Motor neuron (in vitro differentiated cells): Measurements from ENCODE around the gene NPY2R. TPM values are rescaled to one million over a fixed set of nuclear protein-coding genes. Genes with fewer than 3 reads are reported as not detected.
A peak's percentile ranks its signal among the peaks of the same experiment; 100 is the strongest.

Experiments
- ATAC-seq, 8 experiments: fragments of 200-7000 bp; cut with Tn5 transposase; replicated peaks in 6 of 8; 2 replicates each; pipeline ENCODE4 v1.8.0; 2021; ENCODE audit warnings: mild to moderate bottlenecking in 8 of 8, moderate library complexity in 8 of 8
- H3K27ac ChIP-seq, 2 donors: fragments of 250-450 bp; sonication (Bioruptor Pico); 2 replicates each; pipeline ENCODE4 v1.9.0; 2021; ENCODE audit warnings: antibody characterized with exemption in 2 of 2, mild to moderate bottlenecking in 2 of 2, moderate library complexity in 1 of 2
- H3K4me1 ChIP-seq, 2 donors: fragments of 250-450 bp; sonication (Bioruptor Pico); replicated peaks in 1 of 2; 2 replicates each; pipeline ENCODE4 v1.6.1; 2021; ENCODE audit warnings: antibody characterized with exemption in 2 of 2, mild to moderate bottlenecking in 2 of 2, moderate library complexity in 1 of 2
- H3K4me3 ChIP-seq, 5 donors: fragments of 250-450 bp; sonication (Bioruptor Pico); 2 replicates each; pipeline ENCODE4 v1.9.0; 2021; ENCODE audit warnings: antibody characterized with exemption in 5 of 5, mild to moderate bottlenecking in 5 of 5, moderate library complexity in 4 of 5
- WGBS, 10 experiments: fragments of 450-650 bp; shearing (Covaris generic); methylation state at CpG; one replicate each; pipeline ENCODE4 v1.0.0; 2022; 5-methylcytosine and 5-hydroxymethylcytosine counted together
- in situ Hi-C, 9 experiments: fragments of 400-800 bp; cut with MboI; loops; one replicate each; pipeline ENCODE4 v1.15.0; 2021; ENCODE audit warnings: low sequenced_read_pairs in 9 of 9, low pct_unique_long_range_greater_than_20kb in 2 of 9; ENCODE audit not compliant: unreplicated experiment in 9 of 9
- total RNA-seq, 8 experiments: library from RNA; unstranded; fragments of 300-600 nt; gene quantifications; 2 replicates each; pipeline versions ENCODE4 v1.2.3 to v1.2.4, GENCODE V29; 2022

The NPY2R gene
- total RNA-seq, 8 experiments from 2014 or later = 0.05 to 0.76 (median 0.10) TPM

DNA sequence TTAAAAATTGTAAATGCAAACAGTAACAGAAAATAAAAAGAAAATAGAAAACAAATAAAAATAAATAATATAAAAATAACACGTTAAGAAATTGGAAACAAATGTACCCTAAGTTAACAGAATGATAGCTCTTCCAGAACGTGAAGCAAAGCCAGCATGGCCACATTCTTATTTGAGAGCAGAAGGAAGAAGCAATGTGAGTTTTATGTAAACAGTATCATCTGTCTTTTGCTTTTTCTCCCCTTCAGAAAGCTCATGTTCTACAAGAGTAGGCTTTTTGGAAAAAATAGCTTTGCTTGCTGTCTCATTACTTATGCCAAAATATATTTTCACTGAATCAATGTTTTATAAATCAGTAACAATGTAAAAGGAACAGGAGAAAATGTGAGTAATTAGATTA is 18.7 kb downstream of the NPY2R start:
- 0 to 56% (median 36%) methylated on average over 2 of the region's 2 CpGs for WGBS, 10 experiments
- ATAC-seq = no peak
- no peak overlapping the region for H3K4me3 ChIP-seq
- H3K4me1 ChIP-seq = no peaks in the 10 kb centered on the region
- H3K27ac ChIP-seq = no peak overlapping the region
- in situ Hi-C loops = no loop called here

DNA sequence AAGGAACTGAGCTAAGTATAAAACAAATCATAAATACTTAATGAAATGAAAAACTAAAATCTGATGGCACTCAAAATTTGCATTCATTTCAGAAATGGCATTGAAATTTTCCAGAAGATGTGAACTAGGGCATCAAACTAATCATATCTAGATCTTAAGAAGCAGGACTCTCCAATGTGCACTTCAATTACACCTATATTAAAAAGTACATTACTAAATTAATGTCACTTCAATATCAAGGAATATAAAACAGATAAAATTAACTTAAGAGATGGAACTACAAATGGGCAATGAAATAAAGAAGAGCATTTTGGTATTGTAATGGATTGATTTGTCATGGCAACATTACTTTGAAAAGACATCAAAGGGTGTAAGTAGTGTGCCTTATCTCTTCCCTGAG is 20.3 kb downstream of the NPY2R start:
- in situ Hi-C loops = no loop called here
- no peak for ATAC-seq
- H3K4me3 ChIP-seq = no peak overlapping the region

DNA sequence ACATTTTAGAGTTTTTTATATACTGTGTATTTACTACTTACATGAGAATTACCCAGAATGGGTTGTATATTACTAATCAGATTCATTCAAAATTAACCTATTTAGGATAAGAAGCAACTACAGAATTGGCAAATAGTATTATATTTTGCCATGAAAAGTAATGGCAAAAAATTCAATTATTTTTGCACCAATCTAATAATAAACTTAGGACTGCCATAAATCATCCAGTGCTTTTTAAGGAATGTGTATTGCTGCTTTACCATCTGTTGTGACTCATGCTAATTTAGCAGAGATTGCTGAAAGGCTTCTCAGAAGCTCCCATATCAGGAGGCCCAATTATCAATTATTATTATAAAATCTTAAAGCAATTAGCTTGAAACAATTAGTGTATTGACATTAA is 24.0 kb downstream of the NPY2R start:
- H3K27ac ChIP-seq = no peak overlapping the region
- no peak for ATAC-seq
- in situ Hi-C loops = no loop called here
- no peak overlapping the region for H3K4me3 ChIP-seq
- no peaks in the 10 kb centered on the region for H3K4me1 ChIP-seq

More for the DNA sequence above, 20.3 kb downstream of the NPY2R start:
- Histone ChIP-seq H3K4me1 (no peaks in the 10 kb centered on the region), H3K27ac (no peak overlapping the region)

DNA sequence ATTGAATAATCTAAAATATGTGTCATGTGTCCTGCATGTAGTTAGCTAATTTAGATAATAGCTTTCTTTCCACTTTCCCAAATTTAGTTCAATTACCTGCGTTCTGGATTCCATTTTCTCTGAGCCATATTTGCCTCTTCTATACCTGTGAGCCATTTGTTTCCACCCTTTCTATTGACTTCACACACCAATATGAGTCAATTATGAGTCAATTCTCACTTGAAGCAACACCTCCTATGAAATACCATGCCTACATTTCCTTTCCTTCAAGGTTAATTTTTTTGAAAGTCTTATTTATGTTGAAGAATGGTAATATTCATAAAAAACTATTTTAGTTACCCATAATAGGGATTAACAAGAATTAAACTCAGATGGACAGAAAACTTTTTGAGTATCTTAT is 25.8 kb downstream of the NPY2R start:
- Histone ChIP-seq H3K27ac (no peak overlapping the region), H3K4me3 (no peak overlapping the region), H3K4me1 (no peaks in the 10 kb centered on the region)
- 0 to 93% (median 85%) methylated on average over 1 of the region's 1 CpG; no CpG with 5 or more reads in 2 of the 10 experiments for WGBS, 10 experiments
- in situ Hi-C loops = no loop called here
- ATAC-seq = no peak

DNA sequence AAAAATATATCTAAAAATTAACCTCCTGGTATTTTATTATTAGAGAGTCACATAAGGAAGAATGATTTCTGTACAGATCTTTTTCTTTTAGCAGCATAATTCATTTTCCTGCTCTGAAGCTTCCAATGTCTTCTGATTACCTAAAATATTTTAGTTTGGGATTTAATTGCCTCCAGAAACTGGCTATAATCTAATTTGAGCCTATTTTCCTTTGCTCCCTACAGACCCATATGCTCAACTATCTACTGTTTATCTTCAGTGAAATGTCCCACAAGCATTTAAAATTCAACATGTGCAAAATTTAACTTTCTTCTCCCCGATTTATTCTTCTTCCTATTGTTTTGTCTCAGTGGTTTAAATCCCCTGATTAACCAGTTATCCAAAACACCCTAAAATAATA is 29.1 kb downstream of the NPY2R start:
- no peak overlapping the region for H3K4me3 ChIP-seq
- H3K27ac ChIP-seq = no peak overlapping the region
- ATAC-seq = no peak
- in situ Hi-C loops = no loop called here
- WGBS, 10 experiments = 0 to 100% (median 71%) methylated on average over 1 of the region's 1 CpG; no CpG with 5 or more reads in 1 of the 10 experiments
- no peaks in the 10 kb centered on the region for H3K4me1 ChIP-seq

DNA sequence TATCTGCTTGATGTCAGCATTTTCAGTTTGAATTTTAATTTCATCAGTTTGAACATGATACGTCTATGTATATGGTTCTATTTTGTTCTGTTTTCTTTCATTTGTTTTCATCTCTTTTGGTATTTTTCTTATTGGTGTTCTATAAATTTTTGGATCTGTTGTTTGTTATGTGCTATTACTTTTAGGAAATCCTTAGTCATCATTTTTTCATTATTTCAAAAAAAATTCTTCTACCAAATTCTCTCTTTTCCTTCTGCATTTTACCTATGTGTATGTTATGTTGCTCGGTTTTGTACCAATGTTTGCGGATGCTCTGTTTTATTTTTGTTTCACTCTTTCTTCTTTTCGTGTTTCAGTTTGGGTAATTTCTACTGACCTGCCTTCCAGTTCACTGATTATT is 32.8 kb downstream of the NPY2R start:
- ATAC-seq = no peak
- peaks cover 0 to 13% of the 10 kb centered on the region in 2 donors for H3K4me1 ChIP-seq
- in situ Hi-C loops = no loop called here
- H3K27ac ChIP-seq = no peak overlapping the region
- WGBS, 10 experiments = 18 to 100% (median 92%) methylated on average over 3 to 4 of the region's 4 CpGs
- H3K4me3 ChIP-seq = no peak overlapping the region

DNA sequence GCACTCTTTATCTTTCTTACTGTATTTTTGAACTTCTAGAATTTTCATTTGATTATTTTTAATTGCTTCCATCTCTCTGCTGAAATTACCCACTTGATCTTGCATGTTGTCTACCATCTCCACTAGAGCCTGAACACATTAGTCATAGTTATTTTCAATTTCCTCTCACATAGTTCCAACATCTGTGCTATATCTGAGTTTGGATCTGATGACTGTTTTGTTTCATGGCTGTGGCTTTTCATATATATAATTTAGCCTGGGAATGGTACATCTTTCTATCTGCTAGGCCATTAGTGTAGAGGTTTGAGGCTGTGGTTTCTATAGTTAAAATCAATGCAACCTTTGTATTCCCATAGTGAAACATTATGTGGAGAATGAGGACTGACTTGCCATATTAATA is 33.2 kb downstream of the NPY2R start:
- no peak for ATAC-seq
- Histone ChIP-seq H3K4me1 (peaks cover 0 to 13% of the 10 kb centered on the region in 2 donors), H3K27ac (no peak overlapping the region), H3K4me3 (no peak overlapping the region)
- in situ Hi-C loops = no loop called here

DNA sequence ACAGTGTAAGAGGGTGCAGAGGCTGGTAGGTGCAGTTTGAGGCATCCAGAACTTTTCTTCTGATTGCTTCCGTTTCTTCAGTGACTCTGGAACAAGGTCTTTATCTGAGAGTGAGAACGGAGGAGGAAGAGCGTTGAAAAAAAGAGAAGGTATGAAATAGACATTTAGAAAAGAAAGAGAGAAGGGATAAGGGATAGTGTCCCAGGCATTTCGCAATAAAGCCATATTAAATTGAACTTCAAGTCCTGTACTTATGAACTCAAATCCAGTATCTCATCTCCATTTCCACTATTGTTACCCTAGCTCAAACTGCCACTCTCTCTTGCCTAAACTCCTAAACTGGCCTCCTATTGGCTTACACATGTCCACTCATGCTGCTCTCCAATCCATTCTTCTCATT is 36.7 kb downstream of the NPY2R start:
- no peak overlapping the region for H3K27ac ChIP-seq
- WGBS, 10 experiments = 22 to 100% (median 85%) methylated on average over 2 to 4 of the region's 4 CpGs
- no peak for ATAC-seq
- no peak overlapping the region for H3K4me3 ChIP-seq
- H3K4me1 ChIP-seq = peaks cover 0 to 15% of the 10 kb centered on the region in 2 donors
- in situ Hi-C loops = no loop called here

DNA sequence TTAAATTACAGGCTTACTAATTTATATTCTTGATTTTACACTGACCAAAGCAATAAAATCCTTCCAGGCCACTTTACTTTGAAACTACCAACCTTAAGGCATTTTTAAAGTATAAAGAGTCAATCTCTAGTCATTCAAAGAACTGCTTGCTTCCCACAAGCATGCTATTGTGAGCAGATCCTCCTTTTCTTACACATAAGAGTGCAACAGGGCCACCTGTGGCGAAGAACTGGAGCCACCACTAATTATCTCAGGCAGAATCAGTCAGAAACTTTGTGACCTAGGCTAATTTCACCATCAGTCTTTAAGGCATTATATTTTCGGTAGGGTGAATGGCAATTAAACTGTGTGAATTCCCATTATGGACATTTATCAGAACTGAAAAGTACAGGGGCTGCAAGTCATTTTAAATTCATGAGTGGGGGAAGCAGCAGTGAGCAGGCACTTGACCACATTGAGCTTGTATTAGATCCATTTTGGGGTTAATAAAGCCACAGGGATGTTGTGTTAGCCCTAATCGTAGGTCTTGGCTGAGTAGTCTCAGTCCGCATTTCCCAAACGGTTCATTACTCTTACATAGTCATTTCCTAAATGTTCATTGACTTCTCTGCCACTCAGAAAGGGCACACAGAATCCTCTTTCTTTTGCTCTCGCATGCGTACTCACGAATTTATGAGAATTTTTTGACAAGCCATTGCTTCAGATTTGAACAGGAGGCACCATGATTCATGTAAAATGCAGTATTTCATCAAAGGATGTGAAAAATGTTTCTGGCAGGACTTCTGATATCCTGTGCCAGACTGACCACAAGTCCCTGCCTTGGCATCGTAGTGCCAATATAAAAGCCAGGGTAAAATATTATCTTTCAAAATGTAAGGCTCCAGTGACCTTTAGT is 39.8 kb downstream of the NPY2R start:
- no peak for ATAC-seq
- 31 to 89% (median 62%) methylated on average over 3 to 9 of the region's 9 CpGs for WGBS, 10 experiments
- Histone ChIP-seq H3K4me3 (no peak overlapping the region), H3K27ac (no peak overlapping the region), H3K4me1 (peaks cover 0 to 15% of the 10 kb centered on the region in 2 donors)
- in situ Hi-C loops = no loop called here

DNA sequence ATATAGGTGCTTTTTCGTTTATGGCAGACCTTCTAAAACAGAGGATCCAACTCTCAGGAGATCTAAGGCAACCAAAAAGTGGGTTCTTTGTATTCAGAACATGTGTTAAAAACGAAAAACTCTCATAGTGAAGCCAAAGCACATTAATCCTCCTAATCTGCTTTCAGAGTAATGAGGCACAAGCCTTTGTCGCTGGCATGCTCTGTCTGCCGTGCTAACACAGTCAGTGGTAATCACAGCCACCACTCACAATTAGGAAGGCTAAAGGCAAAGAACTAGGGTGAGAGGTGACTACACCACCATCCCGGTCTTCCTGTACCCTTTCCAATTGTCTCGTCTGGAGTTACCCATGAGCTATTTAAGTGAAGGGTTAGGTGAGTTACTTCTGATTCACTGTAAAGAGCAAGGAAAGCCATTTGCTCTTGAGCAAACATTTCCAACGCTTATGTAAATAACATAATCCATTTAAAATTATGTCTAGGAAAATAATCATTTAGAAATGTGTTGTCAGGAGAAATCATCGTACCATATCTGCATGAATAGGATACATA is 40.7 kb downstream of the NPY2R start:
- in situ Hi-C loops = no loop called here
- WGBS, 10 experiments = 4 to 84% (median 60%) methylated on average over 1 to 7 of the region's 8 CpGs; no CpG with 5 or more reads in 1 of the 10 experiments
- ATAC-seq = peak in 1 of 8 experiments; percentile 12
- peaks cover 0 to 8% of the 10 kb centered on the region in 2 donors for H3K4me1 ChIP-seq
- H3K4me3 ChIP-seq = no peak overlapping the region
- H3K27ac ChIP-seq = no peak overlapping the region

DNA sequence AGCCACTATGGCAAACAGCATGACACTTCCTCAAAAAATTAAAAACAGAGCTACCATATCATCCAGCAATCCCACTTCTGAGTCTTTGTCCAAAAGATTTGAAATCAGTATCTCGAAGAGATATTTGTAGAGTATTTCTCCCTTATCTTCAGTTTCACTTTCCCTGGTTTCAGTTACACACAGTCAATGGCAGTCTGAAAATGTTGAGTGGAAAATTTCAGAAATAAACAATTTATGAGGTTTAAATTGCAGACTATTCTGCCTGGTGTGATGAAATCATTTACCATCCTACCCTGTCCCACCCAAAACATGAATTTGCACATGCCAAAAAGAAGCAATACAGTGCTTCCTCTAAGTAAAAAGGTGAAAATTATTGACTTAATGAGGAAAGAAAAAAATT is 43.9 kb downstream of the NPY2R start:
- peak in 2 of 8 experiments; percentile 71 to 81 for ATAC-seq
- H3K4me1 ChIP-seq = peaks cover 0 to 3% of the 10 kb centered on the region in 2 donors
- H3K4me3 ChIP-seq = no peak overlapping the region
- H3K27ac ChIP-seq = no peak overlapping the region
- in situ Hi-C loops = no loop called here
- 0 to 100% (median 50%) methylated on average over 1 of the region's 1 CpG; no CpG with 5 or more reads in 2 of the 10 experiments for WGBS, 10 experiments

DNA sequence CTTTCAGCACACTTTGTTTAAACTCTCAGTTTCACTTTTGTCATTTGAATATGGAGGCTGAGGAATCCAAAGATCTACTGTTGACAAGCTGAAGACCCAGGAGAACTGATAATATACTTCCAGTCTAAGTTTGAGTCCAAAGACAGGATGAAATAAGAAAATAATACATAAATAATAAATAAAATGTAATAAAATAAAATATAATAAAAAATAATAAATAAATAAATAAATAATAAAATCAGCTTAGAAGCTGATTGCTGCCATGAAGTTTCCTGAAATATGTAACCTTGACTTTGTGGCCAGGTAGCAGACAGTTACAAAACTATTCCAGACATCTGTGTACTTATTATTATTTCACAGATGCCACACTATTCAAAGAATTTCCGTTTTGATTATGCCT is 55.0 kb downstream of the NPY2R start:
- no peak overlapping the region for H3K27ac ChIP-seq
- 0 to 100% (median 75%) methylated on average over 1 of the region's 1 CpG; no CpG with 5 or more reads in 2 of the 10 experiments for WGBS, 10 experiments
- in situ Hi-C loops = no loop called here
- ATAC-seq = no peak
- no peaks in the 10 kb centered on the region for H3K4me1 ChIP-seq
- no peak overlapping the region for H3K4me3 ChIP-seq

DNA sequence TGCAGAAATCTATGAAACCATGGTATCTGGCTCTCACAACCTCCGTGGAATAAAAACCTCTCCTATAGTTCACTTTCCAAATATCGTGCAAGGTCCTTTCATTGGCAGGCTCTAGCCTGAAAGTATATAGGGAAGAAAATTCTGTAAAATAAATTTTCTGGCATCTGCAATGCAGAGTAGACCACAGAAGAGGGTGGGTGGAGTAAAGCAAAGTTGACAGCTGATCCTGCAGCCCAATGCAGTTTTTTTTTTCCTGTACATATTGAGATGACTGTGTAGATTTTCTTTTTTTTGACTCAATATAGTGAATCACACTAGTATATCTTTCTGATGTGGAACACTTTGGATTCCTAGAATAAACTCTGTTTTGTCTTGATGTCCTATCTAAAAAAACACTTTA is 56.7 kb downstream of the NPY2R start:
- Histone ChIP-seq H3K27ac (no peak overlapping the region), H3K4me3 (no peak overlapping the region), H3K4me1 (no peaks in the 10 kb centered on the region)
- 9 to 100% (median 87%) methylated on average over 1 to 2 of the region's 2 CpGs; no CpG with 5 or more reads in 6 of the 10 experiments for WGBS, 10 experiments
- in situ Hi-C loops = no loop called here
- peak in 3 of 8 experiments; percentile 72 to 90 (median 72) for ATAC-seq
